ENCODE data around the gene PDIA6. TPM values are rescaled to one million over a fixed set of nuclear protein-coding genes. Genes with fewer than 3 reads are reported as not detected.
"Not testable (repeated sequence)": the region's sequence is repeated elsewhere in the genome, so short reads cannot be mapped to it uniquely, and the experiment has no call there.

The PDIA6 gene
- total RNA-seq, 1 donor from 2014 or later = 111 TPM

DNA sequence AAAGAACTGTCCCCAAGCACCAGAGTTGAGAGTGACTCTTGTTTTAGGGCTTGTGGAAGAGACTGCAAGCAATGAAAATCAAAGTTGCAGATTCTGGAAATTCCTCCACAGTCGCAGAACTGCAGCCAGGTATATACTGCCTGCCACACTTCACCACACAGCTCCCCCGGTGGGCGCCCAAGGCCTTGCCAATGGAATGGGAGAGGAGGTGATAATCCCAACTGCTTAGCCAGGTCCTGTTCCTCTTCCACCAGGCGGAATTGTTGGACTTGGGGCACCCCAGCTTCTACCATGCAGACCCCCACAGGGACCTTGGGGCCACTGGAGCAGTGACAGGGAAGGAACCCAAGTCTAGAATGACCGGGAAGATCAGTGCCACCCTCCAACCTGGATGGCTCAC is 4.8 kb upstream of the PDIA6 start:
- intact Hi-C loops (cut with DNase I) = no loop called here
- DNase-seq (no peak), ATAC-seq (ENCODE audit: poor library complexity) (no peak)

GRCh38 chr2:10814571-10815331 is 2.2 kb upstream of the PDIA6 start:
- DNase-seq = no peak
- ATAC-seq (ENCODE audit: poor library complexity) = no peak
- intact Hi-C loops (cut with DNase I) = no loop called here

DNA sequence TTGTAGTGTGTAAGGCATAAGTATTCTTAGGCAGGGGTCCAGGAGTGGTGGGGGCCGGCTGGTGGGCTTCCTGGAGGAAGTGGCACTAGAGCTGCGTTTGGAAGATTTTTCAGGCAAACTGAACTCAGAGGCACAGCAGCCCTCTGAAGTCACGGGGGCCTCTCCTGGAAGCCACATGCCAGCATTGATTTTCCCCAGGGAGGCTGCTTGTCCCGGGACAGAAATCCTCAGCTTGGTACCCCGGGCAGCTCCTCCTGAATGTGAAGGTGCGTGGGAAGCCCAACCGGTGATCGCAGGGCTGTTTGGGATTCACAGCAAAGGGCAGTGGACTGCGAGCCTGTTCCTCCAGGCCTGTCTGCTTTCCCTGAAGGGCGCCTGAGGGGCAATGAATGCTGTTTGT is 1.6 kb upstream of the PDIA6 start:
- intact Hi-C loops (cut with DNase I) = no loop called here
- ATAC-seq (ENCODE audit: poor library complexity) (no peak), DNase-seq (no peak)

- DNase-seq; intact Hi-C loops (cut with DNase I); ATAC-seq (ENCODE audit: poor library complexity): not testable (repeated sequence)
Observed at GRCh38 chr2:10813163-10814138, 866 bp upstream of the PDIA6 start.

DNA sequence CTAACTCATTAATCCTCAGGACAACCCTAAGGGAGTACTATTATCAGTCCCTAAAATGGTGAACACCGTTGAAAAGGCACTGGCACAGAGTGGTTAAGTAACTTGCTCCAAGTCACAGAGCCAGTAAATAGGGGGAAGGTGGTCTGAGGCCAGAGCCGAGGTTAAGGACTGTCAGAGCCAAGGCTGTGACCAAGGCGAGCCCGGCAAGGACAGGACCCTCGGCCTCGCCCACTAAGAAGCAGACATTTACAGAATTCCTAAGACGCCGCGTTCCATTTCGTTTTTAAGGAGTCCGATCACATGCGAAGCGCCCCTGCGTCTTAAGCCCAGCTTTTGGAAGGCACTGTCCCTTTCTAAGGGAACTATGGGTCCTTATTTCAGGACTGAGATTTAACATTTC is 1.1 kb downstream of the PDIA6 start:
- no peak for ATAC-seq (ENCODE audit: poor library complexity)
- intact Hi-C loops (cut with DNase I) = no loop called here
- DNase-seq = no peak

DNA sequence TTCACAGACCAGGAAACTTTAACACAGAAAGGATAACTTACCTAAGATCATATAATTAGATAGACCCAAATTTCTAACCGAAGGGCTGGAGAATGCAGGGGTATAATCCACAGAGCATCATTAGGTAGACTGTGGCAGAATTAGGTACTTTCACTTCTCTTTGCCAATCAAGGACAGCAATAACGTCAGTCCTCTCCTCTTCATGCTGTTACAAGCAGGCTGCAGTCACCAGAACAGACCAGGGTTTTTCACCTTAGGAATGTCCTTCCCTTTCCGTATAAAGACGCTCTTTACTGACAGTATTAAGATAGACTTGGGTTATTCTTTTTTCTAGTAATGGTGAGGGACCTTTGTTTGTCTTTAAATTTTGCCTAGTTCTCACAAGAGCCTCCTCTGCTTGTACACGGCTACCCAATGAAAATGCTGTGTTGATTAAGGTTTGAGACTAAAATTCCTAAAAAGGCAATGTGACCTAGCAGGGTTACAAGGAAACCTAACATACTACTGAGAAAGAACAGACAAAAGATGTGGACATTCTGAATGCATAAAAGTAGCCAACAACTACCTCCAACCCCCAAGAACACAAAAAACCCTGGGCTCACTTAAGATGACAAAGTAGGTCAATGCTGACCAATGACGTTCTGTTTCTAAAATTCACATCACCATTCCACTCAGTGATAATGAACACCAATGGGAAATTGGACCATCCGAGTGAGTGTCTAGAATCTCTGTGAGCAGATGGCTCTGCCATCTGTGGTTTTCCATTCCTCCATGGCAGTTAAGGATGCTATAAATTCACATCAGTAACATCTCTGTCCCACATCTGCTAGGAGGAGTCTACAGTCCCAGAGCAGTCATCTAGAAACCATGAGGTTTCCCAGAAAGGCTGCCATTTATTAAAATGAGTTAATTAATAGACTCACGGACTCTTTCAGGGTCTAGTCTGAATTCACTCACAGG is 2.1 kb downstream of the PDIA6 start:
- DNase-seq = no peak
- ATAC-seq (ENCODE audit: poor library complexity) = no peak
- intact Hi-C loops (cut with DNase I) = no loop called here

- DNase-seq = no peak
- no peak for ATAC-seq (ENCODE audit: poor library complexity)
Observed at GRCh38 chr2:10806543-10806942, 6.0 kb downstream of the PDIA6 start.

GRCh38 chr2:10805990-10806389 is 6.6 kb downstream of the PDIA6 start:
- DNase-seq; ATAC-seq (ENCODE audit: poor library complexity); intact Hi-C loops (cut with DNase I): not testable (repeated sequence)

More at GRCh38 chr2:10806543-10806942, 6.0 kb downstream of the PDIA6 start:
- intact Hi-C loops (cut with DNase I) = no loop called here

DNA sequence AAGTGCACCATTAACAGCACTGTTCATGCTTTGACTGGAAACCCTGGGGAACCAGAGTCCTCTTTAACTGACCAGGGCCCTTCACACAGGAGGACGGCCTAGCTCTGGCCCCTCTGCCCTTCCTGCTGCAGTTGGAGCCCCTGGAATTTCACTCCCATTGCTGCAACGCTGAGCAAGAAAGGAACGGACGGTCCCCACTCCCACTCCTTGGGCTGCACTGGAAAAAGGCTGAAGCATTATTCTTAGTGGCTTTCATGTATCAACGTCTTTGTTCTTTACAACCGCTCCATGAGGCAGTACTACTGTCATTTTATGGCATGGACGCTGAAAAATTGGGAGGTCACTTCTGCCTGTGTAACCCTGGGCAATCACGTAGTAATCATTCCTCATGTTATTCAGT is 9.9 kb downstream of the PDIA6 start:
- intact Hi-C loops (cut with DNase I) = no loop called here
- ATAC-seq (ENCODE audit: poor library complexity) = no peak

DNA sequence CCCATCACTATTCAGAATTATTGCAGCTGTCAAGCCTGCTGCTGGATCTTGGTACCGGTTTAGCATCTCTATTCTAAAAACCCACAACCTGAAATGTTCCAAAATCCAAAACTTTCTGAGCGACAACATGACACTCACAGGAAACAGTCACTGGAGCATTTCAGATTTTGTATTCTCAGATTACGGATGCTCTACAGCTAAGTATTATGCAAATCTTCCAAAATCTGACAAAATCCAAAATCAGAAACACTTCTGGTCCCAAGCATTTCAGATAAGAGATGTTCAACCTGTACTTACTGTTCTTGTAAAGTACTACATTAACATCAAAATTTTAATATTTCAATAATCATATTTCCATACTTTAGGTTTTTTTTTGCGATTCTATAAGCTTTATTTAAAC is 12.4 kb downstream of the PDIA6 start:
- ATAC-seq (ENCODE audit: poor library complexity) = no peak
- intact Hi-C loops (cut with DNase I) = no loop called here

More for the DNA sequence above, 9.9 kb downstream of the PDIA6 start:
- no peak for DNase-seq

GRCh38 chr2:10798783-10799182 is 13.8 kb downstream of the PDIA6 start:
- intact Hi-C loops (cut with DNase I) = no loop called here
- DNase-seq (no peak), ATAC-seq (ENCODE audit: poor library complexity) (no peak)

More for the DNA sequence above, 12.4 kb downstream of the PDIA6 start:
- no peak for DNase-seq

DNA sequence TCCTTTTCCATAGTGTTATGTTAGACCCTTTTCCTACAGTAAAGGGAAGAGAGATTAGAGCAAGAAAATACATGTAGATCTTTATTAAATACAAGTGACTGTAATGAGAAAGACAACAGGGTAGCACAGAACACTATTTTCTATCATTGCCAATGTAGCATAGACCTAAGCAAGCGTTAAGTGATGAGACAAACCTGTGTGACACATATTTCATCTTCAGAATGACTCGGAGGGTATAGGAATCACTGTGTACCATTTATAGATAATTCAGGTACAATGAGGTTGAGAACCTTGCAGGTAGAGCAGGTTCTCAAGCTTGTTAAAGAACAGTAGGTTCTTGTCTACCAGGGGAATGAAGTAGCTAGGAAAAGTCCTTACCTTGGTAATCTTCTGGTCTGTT is 15.9 kb downstream of the PDIA6 start:
- DNase-seq = no peak
- no peak for ATAC-seq (ENCODE audit: poor library complexity)
- intact Hi-C loops (cut with DNase I) = no loop called here

- DNase-seq = no peak
- intact Hi-C loops (cut with DNase I) = no loop called here
- peak; percentile 68 for ATAC-seq (ENCODE audit: poor library complexity)
Observed at GRCh38 chr2:10795508-10796046, 17.0 kb downstream of the PDIA6 start.

GRCh38 chr2:10794876-10795275 is 17.7 kb downstream of the PDIA6 start:
- no peak for ATAC-seq (ENCODE audit: poor library complexity)
- DNase-seq = no peak
- intact Hi-C loops (cut with DNase I) = no loop called here

DNA sequence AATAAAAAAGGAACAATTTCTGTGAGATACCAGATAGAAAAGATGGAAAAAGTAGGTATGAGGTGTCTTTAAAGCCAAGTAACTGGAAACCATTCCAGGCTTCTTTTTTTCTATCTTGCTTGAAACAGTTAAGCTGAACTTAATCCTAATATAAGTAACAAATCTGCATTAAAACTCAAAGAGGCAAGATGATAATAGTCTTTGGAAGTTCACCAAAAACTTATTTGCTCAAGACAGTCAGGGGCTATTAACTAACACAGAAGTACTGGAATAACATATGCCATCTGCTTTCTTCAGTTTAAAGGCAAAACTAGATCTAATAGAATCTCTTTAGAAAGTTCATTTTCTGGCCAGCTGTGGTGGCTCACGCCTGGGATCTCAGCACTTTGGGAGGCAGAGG is 18.8 kb downstream of the PDIA6 start:
- DNase-seq (no peak), ATAC-seq (ENCODE audit: poor library complexity) (no peak)
- intact Hi-C loops (cut with DNase I) = no loop called here

DNA sequence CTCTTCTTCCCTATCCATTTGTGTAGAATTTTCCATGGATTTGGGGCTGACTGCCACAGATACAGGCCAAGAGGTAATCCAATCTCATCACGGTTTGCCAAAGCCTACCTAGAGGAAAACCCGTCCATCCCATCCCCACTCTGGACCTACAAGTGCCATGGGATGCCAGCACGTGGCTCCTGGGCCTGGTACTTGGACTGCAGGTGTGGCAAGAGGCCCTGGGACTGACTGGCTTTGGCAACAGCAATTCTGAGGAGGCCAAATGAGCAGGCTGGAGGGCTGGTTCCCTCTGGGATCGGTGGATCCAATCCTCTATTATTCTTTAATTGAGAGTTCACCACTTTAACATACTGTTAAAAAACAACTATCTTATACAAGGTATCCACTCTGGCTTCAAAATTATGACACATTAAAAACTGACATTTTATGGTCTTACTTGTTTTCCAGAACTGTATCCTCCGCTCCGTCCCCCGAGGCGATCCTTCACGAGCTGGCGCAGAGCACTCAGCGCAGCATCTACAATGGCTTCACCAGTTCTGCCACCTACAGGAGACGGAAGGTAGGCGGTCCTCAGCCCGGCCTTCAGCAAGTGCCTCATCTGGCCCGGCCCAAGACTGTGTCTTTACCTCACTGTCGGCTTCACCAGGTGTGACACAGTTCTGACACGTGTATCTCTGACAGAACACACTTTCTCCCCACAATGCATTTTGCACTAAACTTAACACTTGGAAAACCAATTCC is 19.8 kb downstream of the PDIA6 start:
- ATAC-seq (ENCODE audit: poor library complexity) = no peak
- DNase-seq = no peak
- intact Hi-C loops (cut with DNase I) = no loop called here

- DNase-seq (no peak), ATAC-seq (ENCODE audit: poor library complexity) (no peak)
- intact Hi-C loops (cut with DNase I) = no loop called here
Observed at GRCh38 chr2:10792001-10792634, 20.5 kb downstream of the PDIA6 start.
